H9 (cell line): ENCODE measurements around the gene NLRP1. TPM values are rescaled to one million over a fixed set of nuclear protein-coding genes. Genes with fewer than 3 reads are reported as not detected.

Source experiments
- DNase-seq: peaks from one replicate; pipeline ENCODE4 v3.0.0-alpha.2; 2017
- H2AFZ ChIP-seq: one replicate; pipeline ENCODE4 v1.6.1; 2013; ENCODE audit warnings: mild to moderate bottlenecking, low read length, control low read depth, moderate library complexity
- H2AK5ac ChIP-seq: 2 replicates; pipeline ENCODE4 v1.6.1; 2013; ENCODE audit warnings: low read length, control low read depth, mixed read lengths; ENCODE audit not compliant: insufficient read length
- H2BK120ac ChIP-seq: one replicate; pipeline ENCODE4 v1.6.1; 2013; ENCODE audit warnings: low read depth, mild to moderate bottlenecking, low read length, control low read depth, inconsistent platforms; ENCODE audit not compliant: poor library complexity, severe bottlenecking
- H2BK12ac ChIP-seq: 2 replicates; pipeline ENCODE4 v1.6.1; 2013; ENCODE audit warnings: low read length, control low read depth, mixed read lengths, low read depth; ENCODE audit not compliant: insufficient read length
- H2BK15ac ChIP-seq: 2 replicates; pipeline ENCODE4 v1.6.1; 2013; ENCODE audit warnings: low read depth, low read length, control low read depth
- H2BK20ac ChIP-seq: one replicate; pipeline ENCODE4 v1.6.1; 2013; ENCODE audit warnings: low read depth, mild to moderate bottlenecking, low read length, control low read depth, inconsistent platforms; ENCODE audit not compliant: poor library complexity, severe bottlenecking
- H2BK5ac ChIP-seq: 2 replicates; pipeline ENCODE4 v1.6.1; 2013; ENCODE audit warnings: low read length, control low read depth, mixed read lengths; ENCODE audit not compliant: insufficient read length
- H3K14ac ChIP-seq: 2 replicates; pipeline ENCODE4 v1.6.1; 2013; ENCODE audit warnings: low read length, control low read depth; ENCODE audit not compliant: insufficient read depth
- H3K18ac ChIP-seq: 2 replicates; pipeline ENCODE4 v1.6.1; 2013; ENCODE audit warnings: low read depth, mild to moderate bottlenecking, mixed read lengths, low read length, control low read depth; ENCODE audit not compliant: insufficient read length
- H3K23ac ChIP-seq: 2 replicates; pipeline ENCODE4 v1.6.1; 2013; ENCODE audit warnings: low read length, control low read depth, mixed read lengths, low read depth; ENCODE audit not compliant: insufficient read length
- H3K23me2 ChIP-seq: 2 replicates; pipeline ENCODE4 v1.6.1; 2013; ENCODE audit warnings: low read depth, mild to moderate bottlenecking, mixed read lengths, low read length, control low read depth; ENCODE audit not compliant: insufficient read length, poor library complexity, severe bottlenecking
- H3K27ac ChIP-seq: 2 replicates; pipeline ENCODE4 v1.5.1; 2013; ENCODE audit warnings: low read length, control low read depth, mixed read lengths, low read depth; ENCODE audit not compliant: insufficient read length
- H3K27me3 ChIP-seq: 2 replicates; pipeline ENCODE4 v1.6.1; 2013; ENCODE audit warnings: low read length, control low read depth, inconsistent platforms; ENCODE audit not compliant: insufficient read depth
- H3K4ac ChIP-seq: 2 replicates; pipeline ENCODE4 v1.6.1; 2013; ENCODE audit warnings: low read depth, mild to moderate bottlenecking, control low read depth, inconsistent platforms, low read length, moderate library complexity
- H3K4me1 ChIP-seq: 2 replicates; pipeline ENCODE4 v1.6.1; 2013; ENCODE audit warnings: low read length, control low read depth, inconsistent platforms; ENCODE audit not compliant: insufficient read depth
- H3K4me2 ChIP-seq: 2 replicates; pipeline ENCODE4 v1.6.1; 2013; ENCODE audit warnings: low read length, control low read depth, mixed read lengths; ENCODE audit not compliant: insufficient read length, insufficient read depth
- H3K56ac ChIP-seq: 2 replicates; pipeline ENCODE4 v1.6.1; 2013; ENCODE audit warnings: low read depth, mild to moderate bottlenecking, mixed read lengths, low read length, control low read depth; ENCODE audit not compliant: insufficient read length
- H3K79me1 ChIP-seq: 2 replicates; pipeline ENCODE4 v1.6.1; 2013; ENCODE audit warnings: low read depth, mild to moderate bottlenecking, moderate library complexity, low read length, control low read depth, inconsistent platforms; ENCODE audit not compliant: insufficient read depth, poor library complexity, severe bottlenecking
- H3K79me2 ChIP-seq: 2 replicates; pipeline ENCODE4 v1.6.1; 2013; ENCODE audit warnings: low read length, control low read depth, inconsistent platforms; ENCODE audit not compliant: insufficient read depth
- H3K9ac ChIP-seq: 2 replicates; pipeline ENCODE4 v1.6.1; 2013; ENCODE audit warnings: low read length, control low read depth, mixed read lengths; ENCODE audit not compliant: insufficient read length; ENCODE audit errors: extremely low read depth
- H3K9me3 ChIP-seq: one replicate; pipeline ENCODE4 v1.6.1; 2013; ENCODE audit warnings: low read depth, low read length, inconsistent platforms; ENCODE audit not compliant: control insufficient read depth
- H3T11ph ChIP-seq: one replicate; pipeline ENCODE4 v1.6.1; 2013; ENCODE audit warnings: mild to moderate bottlenecking, low read length, control low read depth, inconsistent platforms
- H4K20me1 ChIP-seq: one replicate; pipeline ENCODE4 v1.6.1; 2013; ENCODE audit not compliant: control insufficient read depth, insufficient read length, insufficient read depth
- H4K5ac ChIP-seq: 2 replicates; pipeline ENCODE4 v1.6.1; 2013; ENCODE audit warnings: low read depth, mild to moderate bottlenecking, mixed read lengths, low read length, control low read depth; ENCODE audit not compliant: insufficient read length
- H4K8ac ChIP-seq: replicated peaks from 2 replicates; pipeline ENCODE4 v1.6.1; 2013; ENCODE audit warnings: low read length, control low read depth, mixed read lengths, low read depth; ENCODE audit not compliant: insufficient read length
- H4K91ac ChIP-seq: 2 replicates; pipeline ENCODE4 v1.6.1; 2013; ENCODE audit warnings: low read depth, mild to moderate bottlenecking, moderate library complexity, mixed read lengths, low read length, control low read depth; ENCODE audit not compliant: insufficient read length
- H3K27ac Mint-ChIP-seq, 3 experiments: 2 replicates in 2 of 3; 3 replicates in 1 of 3; pipeline ENCODE4 v1.8.0; 2020 to 2021; ENCODE audit warnings: mixed read lengths in 3 of 3, mild to moderate bottlenecking in 1 of 3, moderate library complexity in 1 of 3
- H3K27me3 Mint-ChIP-seq: 2 replicates; pipeline ENCODE4 v1.8.0; 2021; ENCODE audit warnings: low read depth, mild to moderate bottlenecking, moderate library complexity, mixed read lengths
- H3K36me3 Mint-ChIP-seq, 3 experiments: 2 replicates in 2 of 3; 3 replicates in 1 of 3; pipeline ENCODE4 v1.8.0; 2020 to 2021; ENCODE audit warnings: low read depth in 3 of 3, mixed read lengths in 3 of 3; ENCODE audit not compliant: insufficient read depth in 1 of 3
- H3K4me1 Mint-ChIP-seq, 2 experiments: 2 replicates each; pipeline ENCODE4 v1.8.0; 2020; ENCODE audit warnings: mixed read lengths in 2 of 2
- H3K4me3 Mint-ChIP-seq, 2 experiments: 2 replicates in 1 of 2; 3 replicates in 1 of 2; pipeline ENCODE4 v1.8.0; 2020 to 2021; ENCODE audit warnings: mild to moderate bottlenecking in 2 of 2, mixed read lengths in 2 of 2, moderate library complexity in 1 of 2
- H3K9me3 Mint-ChIP-seq, 2 experiments: 2 replicates in 1 of 2; 3 replicates in 1 of 2; pipeline ENCODE4 v1.8.0; 2020; ENCODE audit warnings: mild to moderate bottlenecking in 2 of 2, mixed read lengths in 2 of 2, moderate library complexity in 1 of 2
- CTCF ChIP-seq: fragments of 200-600 bp; sonication (generic); conservative IDR thresholded peaks from 3 replicates; pipeline ENCODE4 v1.8.0; 2021; ENCODE audit warnings: antibody characterized with exemption, mild to moderate bottlenecking
- WGBS: extraction: QIAGEN DNeasy Blood & Tissue Kit; methylation state at CpG from one replicate; pipeline ENCODE4 v1.1.7; 2013; ENCODE audit warnings: missing lambda C conversion rate, low lambda C conversion rate, mixed read lengths; ENCODE audit not compliant: insufficient read length; ENCODE audit errors: extremely low coverage; 5-methylcytosine and 5-hydroxymethylcytosine counted together
- total RNA-seq: library from RNA; stranded (reverse); gene quantifications from 2 replicates; pipeline ENCODE4 v1.2.1, GENCODE V29; 2021

NLRP1 gene
- total RNA-seq, 1 experiment from 2014 or later, result 12.1 TPM

DNA sequence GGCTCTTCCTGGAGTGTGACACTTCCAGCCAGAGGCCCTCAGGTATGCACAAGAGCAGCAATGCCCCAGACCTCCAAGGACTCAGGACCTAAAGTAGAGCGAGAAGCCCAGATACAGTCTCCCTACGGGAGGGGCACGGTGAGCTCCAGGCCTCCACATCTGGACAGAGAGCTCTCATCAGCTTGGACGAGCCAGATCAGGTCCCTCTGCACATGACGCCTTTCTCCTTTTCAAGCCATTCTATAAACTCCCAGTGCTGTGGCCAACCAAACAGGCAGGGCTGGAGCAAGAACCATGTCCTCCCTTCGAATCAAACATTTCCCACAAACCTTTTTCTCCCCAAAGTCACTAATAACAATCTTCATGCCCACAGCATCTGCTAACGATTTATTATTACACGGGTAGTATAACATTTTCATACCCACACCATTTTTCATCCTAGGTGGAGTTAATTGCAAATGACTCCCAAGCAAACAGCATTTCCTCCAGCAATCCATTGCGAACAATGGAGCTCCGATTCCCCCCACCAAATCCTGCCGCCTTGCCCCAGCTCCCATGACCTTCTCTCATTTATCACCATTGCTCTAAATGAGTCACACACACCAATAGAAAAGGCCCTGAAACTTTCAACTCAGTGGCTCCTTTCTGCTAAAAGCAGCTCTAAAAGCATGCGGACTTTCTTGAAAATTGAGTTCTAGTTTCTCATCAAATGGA is 24.2 kb upstream of the NLRP1 start:
- H3K18ac ChIP-seq, result no peak overlapping the region
- no peak overlapping the region for H2BK12ac ChIP-seq
- H3K27ac ChIP-seq, result no peak overlapping the region
- Mint-ChIP-seq H3K4me1 (no peaks in the 10 kb centered on the region), H3K27ac (no peak overlapping the region), H3K36me3 (no peaks in the 10 kb centered on the region), H3K4me3 (no peak overlapping the region), H3K9me3 (peaks cover 0 to 2% of the 10 kb centered on the region in 2 experiments; a peak in 1 of 5 replicates), H3K27me3 (peaks cover 5% of the 10 kb centered on the region; the same call in 1 of the 2 replicates)
- H4K91ac ChIP-seq, result no peak overlapping the region
- no peak overlapping the region for H3K23ac ChIP-seq
- no peak overlapping the region for H3K14ac ChIP-seq
- no peak overlapping the region for H2AK5ac ChIP-seq
- no peak overlapping the region for H2BK20ac ChIP-seq
- H4K8ac ChIP-seq, result no peak overlapping the region
- no peaks in the 10 kb centered on the region for H3K79me2 ChIP-seq
- no peaks in the 10 kb centered on the region for H3K9me3 ChIP-seq
- no peaks in the 10 kb centered on the region for H4K20me1 ChIP-seq
- no peak overlapping the region for H2BK120ac ChIP-seq
- no peak overlapping the region for H3K4me2 ChIP-seq
- no peaks in the 10 kb centered on the region for H3K4me1 ChIP-seq
- H3K79me1 ChIP-seq, result no peaks in the 10 kb centered on the region
- no peak overlapping the region for H2BK15ac ChIP-seq
- H3K56ac ChIP-seq, result no peak overlapping the region
- H3K9ac ChIP-seq, result no peak overlapping the region
- H2AFZ ChIP-seq, result no peak overlapping the region
- no peak for DNase-seq
- H3K23me2 ChIP-seq, result no peaks in the 10 kb centered on the region
- no peak overlapping the region for H4K5ac ChIP-seq
- no peaks in the 10 kb centered on the region for H3K27me3 ChIP-seq
- H2BK5ac ChIP-seq, result no peak overlapping the region
- no peak overlapping the region for H3K4ac ChIP-seq
- WGBS, result 100% methylated on average over 2 of the region's 12 CpGs
- no peak overlapping the region for H3T11ph ChIP-seq
- no peak for TF ChIP-seq CTCF
